Measurements from ENCODE around the gene PLD2.
"Not testable (repeated sequence)": the region's sequence is repeated elsewhere in the genome, so short reads cannot be mapped to it uniquely, and the experiment has no call there.

Gene PLD2

DNA sequence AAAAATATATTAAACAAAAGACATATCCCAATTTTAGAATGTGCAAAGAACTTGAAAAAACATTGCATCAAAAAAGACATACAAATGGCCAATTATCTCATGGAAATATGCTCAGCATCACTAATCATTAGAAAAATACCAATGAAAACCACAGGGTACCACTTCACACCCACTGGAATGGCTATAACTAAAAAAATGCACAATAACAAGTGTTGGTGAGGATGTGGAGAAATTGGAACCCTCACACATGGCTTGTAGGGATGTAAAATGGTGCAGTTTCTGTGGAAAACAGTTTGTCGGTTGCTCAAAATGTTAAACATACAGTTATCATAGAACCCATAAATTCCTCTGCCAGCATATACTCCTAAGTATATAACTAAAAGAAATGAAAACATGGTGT is 11.8 kb upstream of the PLD2 start:
- no peak for DNase-seq

GRCh38 chr17:4796552-4796920 is 10.4 kb upstream of the PLD2 start:
- no peak for DNase-seq

GRCh38 chr17:4800462-4801196 is 6.3 kb upstream of the PLD2 start:
- DNase-seq = no peak

GRCh38 chr17:4802228-4802627 is 4.7 kb upstream of the PLD2 start, which contains the start of gene C17orf114:
Gene C17orf114, minus strand, starts transcription at chr17:4802328.
- no peak for DNase-seq

DNA sequence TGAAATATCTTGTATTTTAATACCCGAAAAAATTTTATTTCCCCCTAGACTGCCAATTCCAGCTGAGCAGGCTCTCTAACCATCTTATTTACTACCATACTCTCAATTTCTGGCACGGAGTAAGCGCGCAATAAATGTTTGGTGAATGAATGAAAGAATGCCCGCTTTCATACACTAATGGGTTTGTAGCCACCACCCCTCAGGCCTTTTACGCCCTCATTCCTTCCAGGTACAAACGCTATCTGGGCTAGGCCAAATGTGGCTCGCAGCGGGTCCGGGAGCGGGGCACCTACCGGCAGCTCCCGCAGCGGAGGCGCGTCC is 536 bp upstream of the PLD2 start:
- no peak for DNase-seq

- peak; percentile 29 for DNase-seq
Measured at GRCh38 chr17:4807605-4808377, 839 bp downstream of the PLD2 start.

GRCh38 chr17:4808378-4808767 is 1.4 kb downstream of the PLD2 start:
- DNase-seq = peak; percentile 45

DNA sequence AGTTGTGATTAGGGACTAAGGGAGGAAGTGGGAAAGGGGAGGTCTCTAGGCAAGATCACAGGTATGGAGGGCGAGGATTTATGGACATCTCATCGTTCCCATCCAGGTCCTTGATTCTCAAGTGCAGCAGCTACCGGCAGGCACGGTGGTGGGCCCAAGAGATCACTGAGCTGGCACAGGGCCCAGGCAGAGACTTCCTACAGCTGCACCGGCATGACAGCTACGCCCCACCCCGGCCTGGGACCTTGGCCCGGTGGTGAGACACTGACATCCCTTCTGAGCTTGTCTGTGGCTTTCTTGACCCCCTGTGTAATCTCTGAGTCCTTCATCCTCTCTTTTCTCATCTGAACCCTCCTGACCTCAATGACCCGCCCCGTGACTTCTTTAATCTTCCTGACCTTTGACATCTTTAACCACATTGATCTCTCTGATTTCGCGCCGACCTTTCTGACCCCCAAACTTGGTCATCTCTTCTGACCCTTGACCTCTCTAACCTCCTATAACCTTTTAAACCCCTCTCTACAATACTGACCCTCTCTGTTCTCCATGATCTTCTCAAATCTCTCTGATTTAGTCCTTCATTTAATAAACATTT is 3.8 kb downstream of the PLD2 start:
- peak; percentile 25 for DNase-seq

DNA sequence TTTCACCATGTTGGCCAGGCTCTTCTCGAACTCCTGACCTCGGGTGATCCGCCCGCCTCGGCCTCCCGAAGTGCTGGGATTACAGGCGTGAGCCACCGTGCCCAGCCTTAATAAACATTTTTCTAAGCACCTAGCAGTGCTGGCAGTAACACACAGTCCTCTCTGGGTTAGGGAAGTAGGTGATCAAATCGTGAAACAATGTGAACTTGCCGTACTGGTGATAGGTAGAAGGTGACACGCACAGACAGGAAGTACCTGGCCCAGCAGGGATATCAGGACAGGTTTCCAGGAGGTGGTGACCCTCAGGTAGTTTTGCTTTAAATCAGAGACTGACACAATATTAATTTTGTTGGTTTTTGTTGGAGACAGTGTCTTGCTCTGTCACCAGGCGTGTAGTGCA is 4.5 kb downstream of the PLD2 start:
- peak; percentile 4 for DNase-seq

DNA sequence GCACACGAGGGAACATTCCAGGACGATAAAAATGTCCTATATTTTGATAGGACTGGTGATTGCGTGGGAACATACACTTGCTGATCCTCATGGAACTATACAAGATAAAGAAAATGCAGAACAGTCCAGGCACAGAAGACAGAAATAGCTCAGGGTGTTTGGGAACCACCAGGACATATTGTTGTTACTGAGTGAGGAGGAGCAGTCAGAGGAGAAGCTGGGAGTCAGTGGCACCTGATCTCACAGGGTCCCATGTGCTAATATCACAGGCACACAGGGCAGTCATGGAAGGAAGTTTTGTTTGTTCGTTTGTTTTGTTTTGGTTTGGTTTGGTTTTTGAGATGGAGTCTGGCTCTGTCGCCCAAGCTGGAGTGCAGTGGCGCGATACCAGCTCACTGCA is 5.7 kb downstream of the PLD2 start:
- DNase-seq = no peak

GRCh38 chr17:4815043-4815675 is 8.2 kb downstream of the PLD2 start:
- no peak for DNase-seq

DNA sequence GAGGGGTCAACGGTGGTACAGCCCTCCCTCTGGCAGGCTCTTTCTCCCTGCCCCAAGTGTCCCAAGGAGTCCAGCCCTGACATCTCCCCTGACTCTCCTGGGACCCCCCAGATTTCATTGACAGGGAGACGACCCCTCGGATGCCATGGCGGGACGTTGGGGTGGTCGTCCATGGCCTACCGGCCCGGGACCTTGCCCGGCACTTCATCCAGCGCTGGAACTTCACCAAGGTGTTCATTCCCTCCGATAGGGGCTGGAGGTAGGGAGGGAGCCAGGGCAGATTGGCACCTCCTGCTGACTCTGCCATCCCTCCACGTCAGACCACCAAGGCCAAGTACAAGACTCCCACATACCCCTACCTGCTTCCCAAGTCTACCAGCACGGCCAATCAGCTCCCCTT is 9.9 kb downstream of the PLD2 start:
- peak; percentile 25 for DNase-seq

DNA sequence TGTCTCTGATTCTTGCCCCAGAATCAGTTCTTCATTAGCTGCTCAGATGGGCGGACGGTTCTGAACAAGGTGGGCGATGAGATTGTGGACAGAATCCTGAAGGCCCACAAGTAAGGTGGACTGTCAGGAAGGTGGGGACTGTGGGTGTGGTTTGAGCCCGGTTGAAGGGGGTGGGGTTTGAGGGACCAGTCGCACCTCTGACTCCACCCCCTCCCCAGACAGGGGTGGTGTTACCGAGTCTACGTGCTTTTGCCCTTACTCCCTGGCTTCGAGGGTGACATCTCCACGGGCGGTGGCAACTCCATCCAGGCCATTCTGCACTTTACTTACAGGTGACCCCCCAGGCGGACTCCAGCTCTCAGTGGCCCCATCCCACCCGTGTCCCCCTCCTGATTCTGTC is 11.3 kb downstream of the PLD2 start:
- peak; percentile 18 for DNase-seq

- no peak for DNase-seq
Measured at GRCh38 chr17:4822835-4823234, 15.9 kb downstream of the PLD2 start.

- no peak for DNase-seq
Measured at GRCh38 chr17:4823373-4824089, 16.6 kb downstream of the PLD2 start.

DNA sequence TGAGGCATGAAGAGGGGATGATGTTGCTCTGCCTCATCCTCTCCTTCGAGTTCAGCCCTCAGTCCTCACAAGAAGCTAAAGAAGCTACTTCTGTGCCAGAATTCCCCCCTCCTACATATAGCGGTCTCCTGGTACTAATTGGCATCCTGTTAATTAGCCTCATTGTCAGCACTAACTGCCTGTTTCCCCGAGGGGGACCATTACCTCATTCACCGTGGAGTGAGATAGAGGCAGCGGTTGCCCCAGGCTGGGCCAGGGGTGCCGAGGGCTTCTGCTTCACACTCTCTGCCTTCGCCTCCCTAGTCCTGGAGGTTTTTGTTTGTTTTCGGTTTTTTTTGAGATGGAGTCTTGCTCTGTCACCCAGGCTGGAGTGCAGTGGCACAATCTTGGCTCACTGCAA is 20.4 kb downstream of the PLD2 start:
- no peak for DNase-seq

DNA sequence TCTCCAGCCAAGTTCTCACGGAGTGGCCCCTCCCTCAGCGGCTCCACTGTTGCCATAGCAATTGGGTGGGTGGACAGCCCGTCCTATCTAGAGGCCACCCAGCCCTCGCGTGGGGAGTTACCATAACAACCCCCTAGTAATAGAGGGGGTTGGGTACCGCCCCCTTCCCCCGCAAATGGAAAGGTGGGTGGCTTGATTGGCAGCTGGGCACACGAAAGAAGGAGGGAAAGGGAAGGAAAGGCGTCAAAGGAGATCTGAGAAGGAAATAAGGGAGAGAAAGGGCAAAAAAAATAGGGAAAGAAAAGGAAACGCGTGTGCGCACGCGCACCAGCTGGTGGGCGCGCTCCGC is 25.9 kb downstream of the PLD2 start:
- not testable (repeated sequence) for DNase-seq

DNA sequence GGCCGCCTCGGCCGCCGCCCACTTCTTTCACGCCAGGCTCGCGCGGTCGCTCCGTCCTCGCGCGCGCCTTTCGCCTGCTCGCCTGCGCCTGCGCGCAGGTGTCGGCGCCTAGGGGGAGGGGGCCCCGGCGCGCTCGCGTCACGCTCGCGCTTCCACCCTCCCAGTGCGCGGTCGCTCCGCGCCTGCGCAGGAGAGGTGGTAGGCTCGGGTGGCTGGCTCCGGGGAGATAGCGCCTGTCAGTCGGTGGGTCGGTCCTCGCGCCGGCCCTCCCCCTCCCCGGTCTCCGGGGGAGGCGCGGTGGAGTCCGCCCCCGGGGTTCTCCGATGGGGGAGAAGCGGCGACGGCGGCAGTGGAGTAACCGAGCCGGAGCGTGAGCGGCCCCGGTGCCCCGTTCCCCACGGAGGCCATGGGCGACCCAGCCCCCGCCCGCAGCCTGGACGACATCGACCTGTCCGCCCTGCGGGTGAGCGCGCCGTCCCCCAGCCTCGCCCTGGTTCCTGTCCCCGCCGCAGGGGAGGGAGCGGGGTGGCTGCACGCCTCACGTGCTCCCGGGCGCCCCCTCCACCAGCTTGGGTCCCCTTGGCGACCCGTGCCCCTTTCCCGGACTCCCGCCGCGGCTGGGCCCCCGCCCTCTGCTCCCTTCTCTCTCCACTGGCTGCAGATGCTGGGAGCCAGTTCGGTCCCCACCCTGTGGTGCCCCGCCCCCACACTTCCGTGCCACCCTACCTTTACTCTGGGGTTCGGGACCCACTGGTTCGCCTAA is 26.4 kb downstream of the PLD2 start, which contains the start of gene MINK1:
TSS of gene MINK1 (plus strand) at position 163 of the 763 bp plus-strand sequence. CDS start at position 407, 244 bp downstream.
- peak; percentile 93 for DNase-seq

GRCh38 chr17:4833941-4834680 is 27.2 kb downstream of the PLD2 start:
- peak; percentile 54 for DNase-seq

DNA sequence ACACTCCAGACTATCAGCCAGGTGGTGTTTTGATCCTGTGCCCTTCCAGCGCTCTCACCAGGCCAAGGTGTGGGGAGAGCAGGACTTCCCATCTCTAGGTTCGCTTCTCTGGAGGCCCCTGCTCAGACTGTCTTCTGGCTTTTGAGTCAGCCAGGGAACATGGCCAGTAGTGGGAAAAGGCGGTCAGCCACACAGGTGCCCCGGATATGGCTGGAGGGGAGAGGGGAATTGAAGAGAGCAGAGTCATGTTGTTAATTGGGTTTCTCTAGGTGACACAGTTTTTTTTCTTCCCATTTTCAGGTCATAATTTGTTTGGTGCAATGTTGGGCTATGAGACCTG is 27.7 kb downstream of the PLD2 start:
- no peak for DNase-seq

DNA sequence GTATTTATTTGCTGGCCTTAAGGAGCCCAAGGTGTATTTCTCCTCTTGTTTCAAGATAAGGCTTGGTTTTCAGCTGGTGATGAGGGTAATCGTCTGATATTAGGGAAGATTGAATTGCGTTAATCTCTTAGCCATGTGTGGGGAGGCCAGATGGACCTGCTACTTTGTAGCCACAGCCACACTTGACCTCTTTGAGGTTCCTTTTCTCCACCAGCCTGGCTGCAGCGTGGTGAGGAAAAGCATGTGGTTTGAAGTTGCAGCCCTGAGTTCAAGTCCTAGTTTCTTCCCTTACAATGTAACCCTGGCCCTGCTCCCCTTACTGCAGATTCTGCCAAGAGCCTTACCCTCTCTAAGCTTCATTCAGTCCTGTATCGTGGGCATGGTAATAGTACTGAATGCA is 29.3 kb downstream of the PLD2 start:
- DNase-seq = no peak

All from left hindlimb (tissue), 1 donor.